A673 (cell line): ENCODE data around the gene SYK. TPM values are rescaled to one million over a fixed set of nuclear protein-coding genes. Genes with fewer than 3 reads are reported as not detected.

Source experiments
- BruUV-seq: library from RNA; stranded (reverse); fragments of 400-500 nt; replicated peaks from 2 replicates; lab custom pipeline; 2021; lab: Mats Ljungman, UMichigan
- CTCF ChIA-PET: fragments of 300-600 bp; sonication (Branson Sonifier 250); formaldehyde crosslinking; loops from one replicate; lab custom pipeline; 2022; ENCODE audit warnings: antibody characterized with exemption; lab: Charles Lee
- POLR2A ChIA-PET: fragments of 300-600 bp; sonication (Branson Sonifier 250); formaldehyde crosslinking; loops from one replicate; lab custom pipeline; 2022; ENCODE audit warnings: antibody characterized with exemption; ENCODE audit not compliant: low non-redundant PET; lab: Charles Lee
- DNase-seq: peaks from one replicate; pipeline ENCODE4 v3.0.0-alpha.2; 2015; ENCODE audit warnings: low spot score
- H3K27ac ChIP-seq: fragments of 200-600 bp; sonication (generic); 2 replicates; pipeline ENCODE4 v1.5.1; 2016; ENCODE audit warnings: mixed run types, low read depth, mild to moderate bottlenecking, mixed read lengths, antibody characterized with exemption, low read length; ENCODE audit not compliant: poor library complexity, severe bottlenecking
- H3K27me3 ChIP-seq: fragments of 200-600 bp; sonication (generic); replicated peaks from 2 replicates; pipeline ENCODE4 v1.6.1; 2017; ENCODE audit warnings: mixed run types, low read depth, mild to moderate bottlenecking, mixed read lengths, antibody characterized with exemption, low read length; ENCODE audit not compliant: insufficient read depth, poor library complexity
- H3K36me3 ChIP-seq: fragments of 200-600 bp; sonication (generic); 2 replicates; pipeline ENCODE4 v1.6.1; 2016; ENCODE audit warnings: mixed run types, mild to moderate bottlenecking, mixed read lengths, antibody characterized with exemption, low read length; ENCODE audit not compliant: insufficient read depth, poor library complexity, severe bottlenecking
- H3K4me1 ChIP-seq: fragments of 200-600 bp; sonication (generic); 2 replicates; pipeline ENCODE4 v1.6.1; 2017; ENCODE audit warnings: mixed run types, mild to moderate bottlenecking, mixed read lengths, antibody characterized with exemption, low read length; ENCODE audit not compliant: insufficient read depth, poor library complexity, severe bottlenecking
- H3K4me3 ChIP-seq: fragments of 200-600 bp; sonication (generic); 2 replicates; pipeline ENCODE4 v1.5.1; 2016; ENCODE audit warnings: low read depth, mixed run types, mild to moderate bottlenecking, mixed read lengths, low read length; ENCODE audit not compliant: poor library complexity, severe bottlenecking
- H3K9me3 ChIP-seq: fragments of 200-600 bp; sonication (generic); 2 replicates; pipeline ENCODE4 v1.6.1; 2016; ENCODE audit warnings: mixed run types, low read depth, mild to moderate bottlenecking, mixed read lengths, antibody characterized with exemption, low read length; ENCODE audit not compliant: poor library complexity, severe bottlenecking
- CTCF ChIP-seq: fragments of 300-800, 200-600 bp; sonication (generic); conservative IDR thresholded peaks from 2 replicates; pipeline ENCODE4 v1.5.1; 2017; ENCODE audit warnings: low read depth, mild to moderate bottlenecking, antibody characterized with exemption, low read length, moderate library complexity, mixed read lengths
- EZH2 ChIP-seq: fragments of 200-600 bp; sonication (generic); IDR thresholded peaks from 2 replicates; pipeline ENCODE4 v1.6.1; 2017; ENCODE audit warnings: borderline replicate concordance, low read depth, mild to moderate bottlenecking, mixed read lengths, antibody characterized with exemption, low read length; ENCODE audit not compliant: poor library complexity, severe bottlenecking
- intact Hi-C: fragments of 100-400 bp; cut with micrococcal nuclease; formaldehyde crosslinking; loops from one replicate; pipeline ENCODE4 v1.10.0; 2022; ENCODE audit not compliant: unreplicated experiment
- total RNA-seq: library from RNA; stranded (reverse); gene quantifications from 2 replicates; pipeline ENCODE4 v1.2.3, GENCODE V29; 2021

Gene SYK
- total RNA-seq, 1 experiment from 2014 or later, result 14.9 TPM

GRCh38 chr9:90827181-90827871 is 25.7 kb downstream of the SYK start:
- Histone ChIP-seq H3K27me3 (no peaks in the 10 kb centered on the region), H3K36me3 (no peaks in the 10 kb centered on the region), H3K4me1 (no peaks in the 10 kb centered on the region), H3K4me3 (no peak overlapping the region), H3K9me3 (no peaks in the 10 kb centered on the region), H3K27ac (no peak overlapping the region)
- DNase-seq, result no peak
- CTCF ChIA-PET, result no interaction called here
- POLR2A ChIA-PET, result no interaction called here
- BruUV-seq, result no TSS peak
- intact Hi-C loops, result no loop called here
- TF ChIP-seq CTCF (no peak), EZH2 (no peak)

GRCh38 chr9:90830051-90830450 is 28.4 kb downstream of the SYK start:
- no peak for DNase-seq
- Histone ChIP-seq H3K4me3 (no peak overlapping the region), H3K36me3 (no peaks in the 10 kb centered on the region), H3K27ac (no peak overlapping the region), H3K9me3 (no peaks in the 10 kb centered on the region), H3K4me1 (no peaks in the 10 kb centered on the region), H3K27me3 (no peaks in the 10 kb centered on the region)
- no TSS peak for BruUV-seq
- ChIA-PET CTCF (no interaction called here), POLR2A (no interaction called here)
- intact Hi-C loops, result no loop called here
- no peak for TF ChIP-seq CTCF
- TF ChIP-seq EZH2, result no peak

- intact Hi-C loops, result no loop called here
- Histone ChIP-seq H3K36me3 (no peaks in the 10 kb centered on the region), H3K27me3 (no peaks in the 10 kb centered on the region), H3K4me3 (no peak overlapping the region), H3K4me1 (no peaks in the 10 kb centered on the region), H3K9me3 (no peaks in the 10 kb centered on the region), H3K27ac (no peak overlapping the region)
- no TSS peak for BruUV-seq
- ChIA-PET CTCF (no interaction called here), POLR2A (no interaction called here)
- no peak for DNase-seq
- no peak for TF ChIP-seq EZH2
- TF ChIP-seq CTCF, result no peak
Measured at GRCh38 chr9:90830977-90831376, 29.4 kb downstream of the SYK start.
